HT-29 (cell line): ENCODE measurements around the gene SRPRB. TPM values are rescaled to one million over a fixed set of nuclear protein-coding genes. Genes with fewer than 3 reads are reported as not detected.
"Not testable (repeated sequence)": the region's sequence is repeated elsewhere in the genome, so short reads cannot be mapped to it uniquely, and the experiment has no call there.

Experiments
- DNase-seq: peaks from one replicate; pipeline ENCODE4 v3.0.0-alpha.2; 2015; ENCODE audit warnings: low spot score
- total RNA-seq: library from RNA; depleted of rRNA; stranded (reverse); fragments of >200 nt; shearing (Covaris generic); gene quantifications from 2 replicates; pipeline ENCODE4 v1.2.3, GENCODE V29; 2014

The SRPRB gene
- total RNA-seq, 1 experiment from 2014 or later = 69.7 TPM

DNA sequence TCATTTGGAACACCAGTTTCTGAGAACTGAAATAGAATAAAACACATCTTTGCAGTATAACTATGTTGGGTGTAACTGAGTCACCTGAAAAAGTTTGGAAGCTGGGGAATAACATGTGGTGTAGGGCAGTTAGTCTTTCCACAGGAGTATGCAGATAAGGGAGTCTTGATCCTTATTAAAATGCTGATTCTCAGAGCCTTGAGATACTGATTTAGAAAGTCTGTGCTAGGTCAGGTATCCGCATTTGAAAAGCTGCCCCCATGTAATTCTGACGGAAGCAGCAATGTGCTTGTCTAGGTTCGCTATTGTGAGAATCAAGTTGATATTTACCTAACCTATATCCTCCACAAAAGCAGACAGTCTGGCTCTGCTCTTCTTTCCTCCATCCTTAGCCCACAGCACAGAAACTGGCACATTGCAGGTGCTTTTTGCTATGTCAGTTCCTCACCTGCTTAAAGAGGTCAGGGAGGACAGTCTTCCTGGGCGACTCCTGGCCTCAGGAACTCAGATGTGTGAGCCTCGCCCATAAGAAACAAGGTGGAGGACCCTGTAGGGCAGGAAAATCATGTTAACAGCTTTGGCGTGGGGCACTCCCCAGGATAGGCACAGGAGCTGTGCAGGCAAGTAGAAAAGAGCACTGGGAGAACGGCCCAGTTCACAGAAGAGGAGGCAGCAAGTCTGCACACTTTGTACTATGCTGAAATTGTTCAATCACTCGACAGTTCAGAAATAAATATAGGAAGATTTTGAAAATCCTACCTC is 27.6 kb upstream of the SRPRB start:
- no peak for DNase-seq

GRCh38 chr3:133779626-133780203 is 25.9 kb upstream of the SRPRB start:
- DNase-seq = no peak

DNA sequence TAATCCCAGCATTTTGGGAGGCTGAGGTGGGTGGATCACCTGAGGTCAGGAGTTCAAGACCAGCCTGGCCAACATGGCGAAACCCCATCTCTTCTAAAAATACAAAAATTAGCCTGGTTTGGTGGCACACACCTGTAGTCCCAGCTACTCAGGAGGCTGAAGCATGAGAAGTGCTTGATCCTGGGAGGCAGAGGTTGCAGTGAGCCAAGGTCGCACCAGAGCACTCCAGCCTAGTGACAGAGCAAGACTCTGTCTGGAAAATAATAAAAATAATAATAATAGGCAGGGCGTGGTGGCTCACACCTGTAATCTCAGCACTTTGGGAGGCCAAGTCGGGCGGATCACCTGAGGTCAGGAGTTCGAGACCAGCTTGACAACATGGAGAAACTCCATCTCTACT is 24.9 kb upstream of the SRPRB start:
- DNase-seq = not testable (repeated sequence)

DNA sequence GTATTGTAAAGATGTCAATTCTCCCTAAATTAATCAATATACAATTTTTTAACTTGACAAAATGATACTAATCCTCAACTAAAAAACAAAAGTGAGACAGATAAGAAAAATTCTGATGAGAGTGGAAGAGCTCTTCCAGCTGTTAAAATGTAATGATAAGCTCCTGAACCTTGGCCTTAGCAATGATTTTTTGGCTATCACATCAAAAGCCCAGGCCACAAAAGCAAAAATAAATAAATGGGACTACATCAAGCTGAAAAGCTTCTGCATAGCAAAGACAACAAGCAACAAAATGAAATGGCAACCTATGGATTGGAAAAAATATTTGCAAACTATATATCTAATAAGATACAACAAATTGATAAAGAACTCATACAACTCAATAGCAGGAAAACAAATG is 24.0 kb upstream of the SRPRB start:
- DNase-seq = no peak

DNA sequence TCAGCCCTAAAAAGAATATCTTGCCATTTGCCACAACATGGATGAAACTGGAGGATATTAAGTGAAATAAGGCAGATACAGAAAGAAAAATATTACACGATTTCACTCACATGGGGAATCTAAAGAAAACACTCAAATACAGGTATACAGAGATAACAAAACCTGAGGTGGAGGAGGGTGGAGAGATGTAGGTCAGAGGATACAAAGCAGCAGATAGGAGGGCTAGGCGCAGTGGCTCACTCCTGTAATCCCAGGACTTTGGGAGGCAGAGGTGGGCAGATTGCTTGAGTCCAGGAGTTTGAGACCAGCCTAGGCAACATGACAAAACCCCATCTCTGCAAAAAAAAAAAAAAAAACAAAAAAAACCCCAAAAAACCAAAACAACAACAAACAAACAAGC is 23.2 kb upstream of the SRPRB start:
- no peak for DNase-seq

- DNase-seq = no peak
Measured at GRCh38 chr3:133783762-133784161, 21.9 kb upstream of the SRPRB start.

DNA sequence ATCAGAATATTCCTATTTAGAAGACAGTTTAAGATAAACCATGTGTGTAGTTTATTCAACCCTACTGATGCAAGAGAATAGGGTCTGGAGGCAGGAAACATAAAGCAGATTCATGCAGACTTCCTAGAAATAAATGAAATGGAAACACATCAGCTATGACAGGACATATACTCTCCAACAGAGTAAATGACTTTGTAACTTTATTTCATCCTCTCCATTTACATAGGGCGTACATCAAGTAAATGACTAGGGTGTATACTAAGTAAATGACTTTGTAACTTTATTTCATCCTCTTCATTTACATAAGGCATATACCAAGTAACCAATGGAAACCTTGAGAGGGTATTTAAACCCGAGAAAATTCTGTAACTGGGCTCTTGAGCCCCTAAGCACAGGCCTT is 17.6 kb upstream of the SRPRB start:
- no peak for DNase-seq

- DNase-seq = no peak
Measured at GRCh38 chr3:133792171-133792763, 13.3 kb upstream of the SRPRB start.

GRCh38 chr3:133797396-133798105 is 8.1 kb upstream of the SRPRB start:
- no peak for DNase-seq

DNA sequence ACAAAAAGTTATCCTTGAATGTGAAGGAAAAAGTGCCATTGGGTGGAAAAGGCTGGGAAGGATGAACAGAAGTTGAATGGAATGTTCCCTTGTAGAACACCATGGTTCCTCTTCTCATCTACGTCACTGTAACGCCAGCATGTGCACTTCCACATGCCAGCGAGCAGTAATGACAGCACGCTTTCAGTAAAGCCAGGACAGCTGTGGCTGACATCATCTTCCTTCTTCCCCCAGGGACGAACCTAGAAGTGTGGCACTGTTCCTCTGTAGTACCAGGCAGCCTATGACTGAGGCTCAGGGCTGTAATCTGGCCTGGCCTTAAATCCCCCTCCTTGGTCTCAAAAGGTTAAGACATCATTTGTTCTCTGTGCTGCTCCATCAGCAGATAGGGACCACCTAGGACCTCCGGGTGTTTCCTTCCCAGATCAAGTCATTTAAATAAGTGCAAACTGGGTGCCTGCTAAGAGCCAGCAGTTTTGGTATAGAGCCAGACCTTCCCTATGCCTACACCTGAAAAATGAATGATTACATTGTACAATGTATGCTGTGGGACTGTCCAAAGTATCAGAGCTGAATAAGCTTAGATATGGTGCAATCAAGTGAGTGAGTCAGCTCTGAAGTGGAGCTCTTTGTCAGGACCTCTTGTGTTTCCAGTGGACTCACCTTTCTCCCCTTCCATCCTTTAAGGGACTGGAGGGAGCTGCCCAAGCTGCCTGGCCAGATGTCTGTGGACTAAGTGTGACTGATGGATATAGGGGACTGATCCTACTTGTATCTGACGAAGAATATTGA is 5.6 kb upstream of the SRPRB start:
- DNase-seq = no peak

DNA sequence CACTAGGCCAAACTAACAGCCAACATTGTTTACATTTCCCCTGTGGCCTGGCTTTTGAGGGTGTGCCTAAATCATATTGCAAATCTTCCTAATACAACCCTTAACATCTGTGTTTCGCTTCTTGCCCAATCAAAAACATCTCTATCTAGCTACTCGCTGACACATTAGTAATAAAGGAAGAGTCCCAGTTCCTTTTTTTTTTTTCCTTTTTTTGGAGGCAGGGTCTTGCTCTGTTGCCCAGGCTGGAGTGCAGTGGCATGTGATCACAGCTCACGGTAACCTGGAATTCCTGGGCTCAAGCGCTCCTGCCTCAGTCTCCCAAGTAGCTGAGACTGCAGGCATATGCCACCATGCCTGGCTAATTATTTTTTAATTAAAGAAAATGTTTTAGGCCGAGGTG is 2.1 kb upstream of the SRPRB start:
- no peak for DNase-seq

DNA sequence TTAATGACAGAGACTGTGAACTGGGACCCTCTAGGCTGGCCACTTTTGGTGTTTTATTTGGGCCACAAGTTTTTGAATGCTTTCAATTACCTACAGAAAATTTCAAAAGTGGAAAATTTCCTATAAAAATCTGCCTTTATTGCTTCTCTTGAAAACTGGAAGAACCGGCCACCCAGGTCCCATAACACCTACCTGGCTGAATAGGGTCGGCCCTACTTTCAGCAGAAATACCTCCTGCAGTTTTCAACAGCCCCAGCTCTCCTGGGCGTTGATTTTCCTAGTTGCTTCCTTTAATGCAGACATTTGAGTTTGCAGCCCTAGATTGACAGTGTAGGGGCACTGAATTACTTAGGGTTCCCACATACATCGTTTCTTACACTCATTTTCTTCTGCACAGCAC is 719 bp upstream of the SRPRB start:
- peak; percentile 5 for DNase-seq

DNA sequence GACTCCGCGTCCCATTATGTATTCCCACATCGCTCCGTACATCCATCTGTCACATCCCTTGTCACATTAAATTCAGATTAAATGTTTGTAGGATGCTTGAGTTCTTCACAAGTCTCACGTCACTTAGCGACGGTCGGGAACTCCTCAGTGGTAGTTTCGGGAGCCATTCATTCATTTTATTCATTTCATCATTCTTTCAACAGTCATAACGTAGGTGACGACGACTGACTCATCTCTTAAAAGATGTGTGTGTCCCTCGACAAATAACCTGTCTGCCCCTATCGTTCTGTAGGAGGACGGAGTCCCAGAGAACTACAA is 272 bp upstream of the SRPRB start:
- no peak for DNase-seq

DNA sequence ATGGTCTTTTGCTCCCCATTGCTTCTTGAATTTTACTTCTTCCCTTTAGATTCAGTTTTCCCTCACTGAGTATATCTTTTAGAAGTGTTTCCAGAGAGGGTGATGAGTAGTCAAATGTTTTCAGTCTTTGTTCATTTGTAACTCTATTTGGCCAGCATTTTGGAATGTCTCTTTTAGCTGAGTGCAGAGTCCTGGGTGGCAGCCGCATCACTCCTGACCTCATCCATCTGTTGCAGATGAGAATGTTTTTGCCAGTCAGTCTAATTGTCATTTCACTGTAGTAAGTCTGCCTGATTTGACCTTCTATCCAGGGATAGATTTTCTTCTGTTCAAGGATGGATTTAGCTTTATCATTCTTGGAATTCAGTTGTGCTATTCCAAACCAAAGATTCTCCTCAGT is 7.3 kb downstream of the SRPRB start:
- no peak for DNase-seq

- no peak for DNase-seq
Measured at GRCh38 chr3:133815386-133815785, 9.8 kb downstream of the SRPRB start.

DNA sequence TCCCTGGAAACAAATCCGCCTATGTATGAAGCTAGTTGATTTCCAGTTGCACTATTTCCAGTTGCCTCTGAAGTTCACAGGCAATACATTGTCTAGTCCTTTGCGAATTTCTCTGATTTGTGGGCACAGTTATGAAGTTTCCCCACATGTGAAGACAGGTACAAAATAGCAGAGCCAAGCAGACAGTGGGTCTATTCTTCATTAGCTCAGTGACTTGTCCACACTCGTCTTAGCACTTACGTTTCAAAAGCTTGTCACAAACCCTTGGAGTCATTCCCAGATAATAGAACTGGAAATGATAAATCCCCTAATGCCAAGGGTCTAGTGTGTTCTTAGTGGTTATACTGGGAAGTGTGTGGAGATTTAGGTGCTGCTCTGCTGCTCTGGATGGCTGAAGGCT is 14.5 kb downstream of the SRPRB start:
- DNase-seq = no peak

DNA sequence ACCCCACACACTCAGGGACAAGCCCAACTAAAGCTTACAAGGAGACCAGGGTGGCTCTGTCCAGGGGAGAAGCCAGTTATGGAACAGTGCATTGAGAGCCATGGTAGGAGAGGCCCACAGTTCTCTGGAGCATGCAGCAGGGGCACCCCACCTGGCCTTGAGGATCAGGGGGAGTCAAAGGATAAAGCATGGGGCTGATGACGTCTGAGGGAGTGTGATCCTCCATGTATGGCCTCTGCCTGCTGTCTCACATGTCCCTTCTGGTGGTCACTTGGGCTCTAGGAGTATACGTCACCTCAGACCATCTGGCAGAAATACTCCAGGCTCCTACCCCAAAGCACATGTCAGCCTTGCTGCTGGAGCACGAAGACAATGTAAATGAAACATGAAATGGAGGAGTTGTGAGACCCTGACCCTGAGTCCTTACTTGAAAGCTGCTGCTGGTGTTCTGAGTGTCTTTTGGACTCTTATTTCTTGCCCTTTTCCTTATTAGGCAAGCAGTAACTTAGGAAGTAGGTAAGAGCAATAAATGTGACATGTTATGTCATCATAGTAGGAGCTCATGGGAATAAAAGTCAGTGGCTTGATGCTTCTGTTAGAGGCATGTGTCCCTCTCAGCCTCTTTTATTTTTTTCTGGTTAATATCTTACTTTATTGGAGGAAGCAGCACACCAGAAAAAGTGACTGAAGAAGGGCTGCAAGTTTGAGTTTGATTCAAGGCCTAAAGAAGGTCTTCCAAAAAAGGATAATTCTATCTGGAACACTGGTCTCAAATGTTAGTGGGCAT is 15.5 kb downstream of the SRPRB start:
- no peak for DNase-seq

GRCh38 chr3:133821767-133822638 is 16.4 kb downstream of the SRPRB start:
- peak; percentile 80 for DNase-seq

GRCh38 chr3:133824961-133825485 is 19.4 kb downstream of the SRPRB start:
- no peak for DNase-seq
